Measurements from ENCODE around the gene UBL4A.
"Not testable (repeated sequence)": the region's sequence is repeated elsewhere in the genome, so short reads cannot be mapped to it uniquely, and the experiment has no call there.

UBL4A gene

GRCh38 chrX:154507673-154508383 lies 21.4 kb upstream of the UBL4A start:
- DNase-seq (ENCODE audit: low spot score) = no peak

GRCh38 chrX:154506483-154507332 lies 20.3 kb upstream of the UBL4A start:
- DNase-seq (ENCODE audit: low spot score) = no peak

DNA sequence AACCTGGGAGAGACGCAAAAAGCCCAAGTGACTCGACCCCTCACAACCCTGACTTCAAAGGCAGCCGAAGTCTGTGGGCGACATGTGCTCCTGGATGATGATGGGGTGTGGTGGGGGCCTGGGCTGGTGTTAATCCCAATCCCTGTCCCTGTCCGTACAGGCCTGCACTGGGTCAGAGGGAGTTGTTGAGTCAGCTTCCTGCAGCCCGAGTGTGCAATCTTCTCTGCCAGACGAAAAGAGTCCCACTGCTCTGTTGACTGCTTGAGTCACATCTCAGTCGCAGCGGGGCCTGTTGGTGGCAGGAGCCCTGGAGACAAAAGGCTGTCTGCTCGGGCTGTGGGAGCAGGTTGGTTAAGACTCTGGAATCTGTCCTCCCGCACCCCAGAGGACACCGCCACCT lies 19.3 kb upstream of the UBL4A start:
- DNase-seq (ENCODE audit: low spot score) = peak; percentile 53

- DNase-seq (ENCODE audit: low spot score) = no peak
These were observed 16.6 kb upstream of the UBL4A start for GRCh38 chrX:154502989-154503388.

DNA sequence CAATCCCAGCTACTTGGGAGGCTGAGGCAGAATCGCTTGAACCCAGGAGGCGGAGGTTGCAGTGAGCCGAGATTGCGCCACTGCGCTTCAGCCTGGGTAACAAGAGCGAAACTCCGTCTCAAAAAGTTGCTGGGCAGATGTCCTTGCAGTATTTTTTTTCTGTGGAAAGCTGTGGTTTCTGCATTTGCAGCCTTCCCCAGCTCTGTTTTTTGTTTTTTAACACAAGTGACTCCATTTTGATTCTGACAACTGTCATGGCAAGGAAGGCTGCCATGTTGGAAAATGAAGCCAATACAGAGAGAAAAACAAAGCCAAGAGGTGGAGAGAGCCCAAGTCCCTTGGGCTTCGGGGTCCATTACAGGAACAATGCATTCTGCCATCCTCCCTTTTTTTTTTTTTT lies 15.7 kb upstream of the UBL4A start:
- no peak for DNase-seq (ENCODE audit: low spot score)

GRCh38 chrX:154501423-154501822 lies 15.0 kb upstream of the UBL4A start:
- DNase-seq (ENCODE audit: low spot score) = not testable (repeated sequence)

DNA sequence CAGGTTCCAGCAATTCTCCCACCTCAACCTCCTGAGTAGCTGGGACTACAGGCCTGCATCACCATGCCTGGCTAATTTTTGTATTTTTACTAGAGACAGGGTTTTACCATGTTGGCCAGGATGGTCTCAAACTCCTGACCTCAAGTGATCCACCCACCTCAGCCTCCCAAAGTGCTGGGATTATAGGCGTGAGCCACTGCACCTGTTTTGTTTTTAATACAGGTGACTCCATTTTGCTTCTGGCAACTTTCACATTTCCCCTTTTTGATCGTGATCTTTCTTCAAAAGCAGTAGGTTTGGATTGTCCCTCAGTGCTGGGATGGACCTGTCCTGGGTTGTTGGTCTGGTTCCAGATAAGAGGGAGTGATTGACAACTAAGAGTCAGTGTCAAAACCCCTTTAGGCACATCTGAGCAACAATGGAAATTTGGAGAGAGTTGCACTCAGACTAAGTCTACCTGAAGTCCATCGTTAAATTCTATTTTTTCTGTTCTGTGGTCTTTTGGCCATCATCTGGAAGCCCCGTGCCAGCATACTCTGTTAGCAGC lies 10.2 kb upstream of the UBL4A start:
- not testable (repeated sequence) for DNase-seq (ENCODE audit: low spot score)

- DNase-seq (ENCODE audit: low spot score) = no peak
These were observed 9.1 kb upstream of the UBL4A start for GRCh38 chrX:154495472-154495922.

GRCh38 chrX:154494715-154495114 lies 8.3 kb upstream of the UBL4A start:
- no peak for DNase-seq (ENCODE audit: low spot score)

- peak; percentile 92 for DNase-seq (ENCODE audit: low spot score)
These were observed 4.1 kb upstream of the UBL4A start, which contains the start of gene SLC10A3 for GRCh38 chrX:154490414-154491083. Gene SLC10A3 (minus strand): TSS chrX:154490629. CDS start chrX:154488940, 1,689 bp downstream.

GRCh38 chrX:154490021-154490413 lies 3.6 kb upstream of the UBL4A start:
- DNase-seq (ENCODE audit: low spot score) = peak; percentile 31

DNA sequence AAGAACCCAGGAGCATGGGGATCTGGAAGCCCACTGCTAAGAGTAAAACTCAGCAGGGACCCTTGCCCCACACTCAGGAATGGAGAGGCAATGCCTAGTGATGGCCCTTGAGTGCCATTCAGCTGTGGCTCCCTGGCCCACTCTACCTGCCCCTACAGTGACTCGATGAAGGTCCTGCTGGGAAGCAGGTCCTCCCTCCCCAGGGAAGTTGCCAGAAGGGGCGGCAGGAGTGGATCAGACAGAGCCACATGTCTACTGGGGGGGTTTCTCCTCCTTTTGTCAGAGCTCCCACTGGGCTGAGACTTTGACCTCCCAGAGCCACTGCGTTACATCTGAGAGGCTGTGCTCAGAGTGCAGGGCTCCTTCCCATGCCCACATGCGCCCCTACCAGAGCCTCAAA lies 2.8 kb upstream of the UBL4A start:
- no peak for DNase-seq (ENCODE audit: low spot score)

GRCh38 chrX:154488336-154489075 lies 2.1 kb upstream of the UBL4A start:
- no peak for DNase-seq (ENCODE audit: low spot score)

DNA sequence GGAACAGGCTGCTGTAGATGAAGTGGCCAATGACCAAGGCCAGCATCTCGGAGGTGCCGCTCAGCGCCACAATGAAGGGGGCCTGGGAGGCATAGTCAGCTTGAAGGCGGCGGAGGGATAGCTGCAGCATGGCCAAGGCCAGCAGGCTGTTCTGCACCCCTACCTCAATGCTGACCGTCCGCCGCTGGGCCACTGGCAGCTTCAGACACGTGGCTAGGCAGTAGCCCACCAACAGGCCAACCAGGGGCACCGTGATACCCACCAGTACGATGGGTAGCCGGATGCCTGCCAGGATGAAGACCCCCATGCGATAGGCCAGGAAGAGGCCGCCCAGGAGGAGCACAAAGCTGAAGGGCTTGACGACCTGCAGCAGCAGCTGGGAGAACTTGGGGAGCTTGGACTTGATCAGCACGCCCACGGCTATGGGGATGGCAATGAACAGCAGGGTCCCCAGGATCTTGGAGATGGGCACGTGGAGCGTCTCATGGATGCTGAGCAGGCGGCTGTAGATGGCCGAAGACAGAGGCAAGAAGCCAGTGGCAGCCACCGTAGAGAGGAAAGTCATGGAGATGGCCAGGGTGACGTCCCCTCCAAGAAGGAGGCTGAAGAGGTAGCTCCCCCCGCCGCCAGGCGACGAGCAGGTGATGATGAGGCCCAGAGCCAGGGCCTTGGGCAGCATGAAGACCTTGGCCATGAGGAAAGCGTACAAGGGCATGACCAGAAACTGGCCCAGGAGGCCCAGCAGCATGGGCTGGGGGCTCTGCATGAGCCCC lies 1.3 kb upstream of the UBL4A start:
- DNase-seq (ENCODE audit: low spot score) = no peak

- no peak for DNase-seq (ENCODE audit: low spot score)
These were observed 391 bp downstream of the UBL4A start for GRCh38 chrX:154486052-154486395.

- no peak for DNase-seq (ENCODE audit: low spot score)
These were observed 1.0 kb downstream of the UBL4A start for GRCh38 chrX:154485150-154486051.

DNA sequence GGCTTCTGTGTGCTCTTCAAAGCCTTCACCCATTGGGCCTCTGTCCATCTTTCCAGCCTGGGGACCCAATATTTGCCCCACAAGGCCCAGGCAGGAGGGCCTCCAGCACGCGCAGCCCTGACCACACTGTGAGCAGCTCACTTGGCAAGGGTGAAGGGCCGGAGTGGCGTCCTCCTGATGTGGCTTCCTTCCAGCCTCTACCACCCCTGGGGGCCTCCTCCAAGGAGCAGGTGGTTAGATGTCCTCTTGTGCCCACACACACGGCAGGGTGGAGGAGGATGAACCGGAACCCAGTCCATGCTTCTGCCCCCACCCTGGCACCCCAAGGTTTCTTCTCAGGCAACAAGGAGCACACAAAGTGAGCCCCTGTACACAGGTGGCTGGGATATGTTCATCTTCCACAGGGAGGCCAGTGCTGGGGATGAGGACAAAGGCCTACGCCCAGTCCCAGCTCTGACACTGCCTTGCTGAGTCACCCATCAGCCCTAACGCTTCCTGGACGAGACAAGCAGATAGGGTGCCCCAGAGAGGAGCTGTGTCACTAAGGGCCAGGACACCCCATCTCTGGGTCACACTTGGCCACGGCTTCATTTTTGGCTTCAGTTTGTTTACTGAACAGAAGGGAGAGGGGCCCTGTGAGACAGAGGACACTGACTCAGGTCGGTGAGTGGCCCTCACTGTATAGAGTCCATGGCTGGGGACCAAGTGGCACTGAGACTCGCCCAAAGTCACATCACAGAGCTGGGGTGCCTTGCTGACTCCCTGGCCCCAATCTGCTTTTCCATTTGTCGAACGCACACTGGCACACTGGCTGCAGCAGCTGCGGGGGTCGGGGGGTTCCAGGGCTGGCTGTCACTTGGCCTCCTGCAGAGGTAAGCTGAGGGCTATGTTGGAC lies 1.9 kb downstream of the UBL4A start:
- DNase-seq (ENCODE audit: low spot score) = no peak

DNA sequence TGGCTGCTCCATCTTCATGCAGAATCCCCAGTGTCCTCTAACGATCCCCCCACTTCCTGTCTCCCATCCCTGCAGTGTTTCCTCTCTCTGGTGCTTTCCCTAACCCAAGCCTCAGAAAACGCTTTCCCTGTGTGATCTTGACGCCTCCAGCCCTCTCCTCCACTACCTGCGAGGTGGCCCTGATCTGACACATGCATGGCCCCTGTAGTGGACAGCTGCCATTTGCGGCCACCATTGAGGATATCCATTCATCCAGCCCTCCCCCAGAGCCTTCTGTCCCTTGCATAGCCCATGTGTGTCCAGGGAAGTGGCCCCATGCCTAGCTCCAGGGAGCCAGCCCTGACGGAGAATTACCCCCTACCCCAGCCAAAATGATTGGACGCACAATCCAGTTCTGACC lies 3.1 kb downstream of the UBL4A start:
- no peak for DNase-seq (ENCODE audit: low spot score)

- DNase-seq (ENCODE audit: low spot score) = no peak
These were observed 3.6 kb downstream of the UBL4A start for GRCh38 chrX:154482786-154483185.

Measured in AG08395 (cell line).